T-helper 22 cell (primary cell): ENCODE data around the gene MECP2.
A peak's percentile ranks its signal among the peaks of the same experiment; 100 is the strongest.

Experiments
- DNase-seq: peaks from one replicate; pipeline ENCODE4 v3.0.0-alpha.2; 2020; ENCODE audit warnings: low read depth

The MECP2 gene

GRCh38 chrX:154115750-154116149 lies 18.2 kb upstream of the MECP2 start:
- no peak for DNase-seq

- DNase-seq: no peak
Measured at GRCh38 chrX:154115071-154115470, 17.6 kb upstream of the MECP2 start.

DNA sequence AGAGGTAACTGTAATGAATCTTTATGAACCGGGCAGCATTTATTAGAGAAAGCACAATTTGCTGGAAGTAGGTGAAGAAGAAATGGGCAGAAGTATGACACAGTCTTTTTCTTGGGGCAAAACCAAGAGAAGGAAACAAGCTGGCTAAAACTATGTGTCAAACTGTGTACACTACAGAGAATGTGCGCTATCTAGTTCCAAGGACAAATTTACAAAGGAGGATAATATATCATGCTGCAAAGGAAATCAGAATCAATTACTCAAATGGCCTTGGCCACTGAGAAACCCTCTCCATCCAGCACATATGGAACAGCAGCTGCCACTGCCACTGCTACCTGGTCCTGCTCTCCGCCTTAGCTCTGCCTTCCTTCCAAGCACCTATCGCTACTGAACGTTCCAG lies 17.1 kb upstream of the MECP2 start:
- no peak for DNase-seq

DNA sequence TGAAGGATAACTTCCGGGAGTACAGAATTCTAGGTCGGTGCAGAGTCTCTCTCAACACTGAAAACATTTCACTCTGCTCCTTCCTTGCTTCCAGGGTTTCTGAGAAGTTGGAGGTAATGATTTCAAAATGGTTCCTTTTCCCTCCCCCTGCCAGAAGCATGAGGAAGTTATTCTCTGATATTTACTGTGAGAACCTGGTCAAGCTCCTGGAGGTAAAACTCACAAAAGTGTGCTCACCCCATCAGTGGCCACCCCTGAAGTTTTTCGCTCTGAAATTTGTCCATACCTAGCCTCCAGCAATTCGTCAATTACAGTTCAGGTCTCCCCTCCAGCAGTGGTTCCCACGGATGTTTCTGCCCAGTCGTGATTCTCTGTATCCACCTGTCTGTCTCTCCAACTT lies 16.2 kb upstream of the MECP2 start:
- no peak for DNase-seq

DNA sequence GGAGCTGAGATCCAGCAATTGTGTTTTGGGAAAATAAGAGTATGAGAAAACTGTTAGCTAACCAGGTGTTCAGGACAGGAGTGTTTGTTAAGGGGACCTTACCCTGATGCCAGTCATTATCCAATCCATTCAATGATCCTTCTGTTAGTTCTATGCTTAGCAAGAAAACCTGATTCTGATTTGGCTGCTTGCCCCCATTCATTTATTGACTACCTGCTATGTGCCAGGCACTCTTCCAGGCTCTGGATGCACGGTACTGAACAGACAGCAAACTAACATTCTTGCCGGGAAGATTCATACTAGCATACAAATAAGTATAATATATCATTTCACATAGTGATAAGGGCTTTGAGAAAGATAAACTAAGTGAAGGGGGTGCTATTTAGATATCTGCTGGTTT lies 1.0 kb upstream of the MECP2 start:
- no peak for DNase-seq

- DNase-seq: peak; percentile 60
Measured at GRCh38 chrX:154097003-154097588, 421 bp downstream of the MECP2 start.

- no peak for DNase-seq
Measured at GRCh38 chrX:154096140-154097002, 1.1 kb downstream of the MECP2 start.

DNA sequence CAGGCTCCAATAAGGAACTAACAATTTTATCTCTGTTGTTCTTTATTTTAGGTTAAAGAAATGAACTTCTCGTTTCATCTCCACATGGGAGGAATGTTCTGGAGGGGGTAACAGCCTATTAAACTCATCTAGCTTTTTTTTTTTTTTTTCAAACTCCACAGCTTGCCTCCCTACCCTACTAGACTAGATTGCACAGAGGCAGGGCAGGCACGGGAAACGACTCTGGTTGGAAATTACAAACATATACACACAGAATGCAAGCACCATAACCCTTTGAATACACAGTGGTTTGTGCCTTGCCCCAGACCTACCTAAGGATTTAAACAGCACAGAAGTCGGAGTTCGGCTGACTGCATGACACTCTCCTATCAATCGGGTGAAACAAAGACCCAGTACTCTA lies 2.7 kb downstream of the MECP2 start:
- no peak for DNase-seq

GRCh38 chrX:154093965-154094364 lies 3.6 kb downstream of the MECP2 start:
- no peak for DNase-seq

DNA sequence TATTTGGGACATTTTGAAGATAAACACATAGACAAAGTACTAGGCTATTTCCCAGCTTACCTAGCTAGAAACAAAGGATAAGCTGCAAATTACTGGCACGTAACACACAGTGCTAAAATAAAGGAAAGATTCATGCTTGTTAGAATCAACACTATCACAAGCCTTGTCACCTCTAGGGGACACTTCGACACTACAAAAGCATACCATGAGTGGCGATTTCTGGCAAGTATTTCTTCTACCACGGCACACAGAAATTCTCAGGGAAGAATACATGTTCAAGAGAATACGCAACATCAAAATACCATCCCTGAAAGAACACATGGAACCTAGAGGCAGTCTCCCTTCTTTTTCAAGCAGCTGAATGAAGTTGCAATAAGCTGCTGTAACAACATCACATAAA lies 5.1 kb downstream of the MECP2 start:
- DNase-seq: no peak

DNA sequence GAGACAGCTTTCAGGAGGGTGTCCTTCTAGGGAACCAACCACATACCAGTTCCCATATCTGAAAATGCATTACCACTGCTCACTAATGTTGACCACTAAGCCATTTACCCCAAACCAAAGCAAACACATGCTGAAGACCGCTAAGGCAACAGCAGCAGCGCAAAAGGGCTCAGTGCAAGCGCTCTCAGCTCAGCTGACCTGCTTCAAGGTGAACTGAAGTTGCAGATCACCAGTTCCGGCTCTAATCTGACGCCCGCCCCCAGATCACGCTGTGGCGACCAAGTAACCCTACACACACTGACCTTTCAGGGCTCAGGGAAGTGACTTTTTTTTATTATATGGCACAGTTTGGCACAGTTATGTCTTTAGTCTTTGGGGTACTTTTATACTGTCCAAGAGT lies 5.8 kb downstream of the MECP2 start:
- no peak for DNase-seq

DNA sequence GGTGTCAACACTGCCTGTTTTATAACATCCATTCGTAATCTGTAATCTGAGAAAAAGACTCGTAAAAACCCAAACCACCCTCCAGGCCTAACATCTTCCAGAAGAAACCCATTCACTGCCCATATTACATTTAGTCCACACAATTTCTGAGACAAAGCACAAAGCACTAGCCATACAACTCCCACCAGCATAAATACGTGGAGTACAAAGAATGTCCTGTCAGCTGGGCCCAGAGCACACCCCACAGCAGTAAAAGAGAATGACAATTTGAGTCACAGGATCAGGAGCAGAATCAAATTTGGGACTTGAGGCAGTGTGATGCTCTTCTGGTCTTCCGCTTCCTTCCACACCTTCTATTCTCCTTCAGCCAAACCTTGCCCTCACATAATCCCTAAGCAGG lies 6.8 kb downstream of the MECP2 start:
- DNase-seq: no peak

- no peak for DNase-seq
Measured at GRCh38 chrX:154084449-154085300, 12.8 kb downstream of the MECP2 start.

- DNase-seq: no peak
Measured at GRCh38 chrX:154083126-154083517, 14.4 kb downstream of the MECP2 start.

DNA sequence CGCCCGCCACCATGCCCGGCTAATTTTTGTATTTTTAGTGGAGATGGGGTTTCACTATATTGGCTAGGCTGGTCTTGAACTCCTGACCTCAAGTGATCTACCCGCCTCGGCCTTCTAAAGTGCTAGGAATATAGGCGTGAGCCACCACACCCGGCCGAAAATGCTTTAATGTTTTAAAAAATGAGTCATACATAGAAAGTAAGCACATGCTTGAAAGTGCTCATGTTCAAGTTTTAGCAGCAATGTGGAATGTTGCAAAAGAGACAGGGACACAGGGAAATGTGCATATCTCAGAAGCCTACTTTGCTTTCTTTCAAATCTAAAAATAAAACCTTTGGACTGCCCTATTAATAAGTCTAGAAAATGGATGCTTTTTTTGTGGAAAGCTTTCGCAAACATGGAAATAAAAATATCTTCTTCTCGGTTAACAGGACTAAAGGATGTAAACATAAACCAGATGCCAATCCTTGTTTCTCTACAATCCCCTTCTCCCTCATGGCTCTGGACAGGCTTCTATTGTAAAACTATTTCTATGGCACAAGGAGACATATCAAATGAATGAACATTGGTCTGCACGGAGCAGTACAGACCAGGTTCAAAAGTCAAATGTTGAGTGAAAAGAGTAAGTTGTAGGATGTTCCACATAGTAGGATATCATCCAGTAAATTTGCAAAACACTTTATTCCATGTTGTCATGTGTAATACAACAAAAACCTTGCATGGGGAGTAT lies 15.0 kb downstream of the MECP2 start:
- no peak for DNase-seq

- DNase-seq: no peak
Measured at GRCh38 chrX:154077101-154077500, 20.4 kb downstream of the MECP2 start.

- no peak for DNase-seq
Measured at GRCh38 chrX:154074199-154074598, 23.3 kb downstream of the MECP2 start.

DNA sequence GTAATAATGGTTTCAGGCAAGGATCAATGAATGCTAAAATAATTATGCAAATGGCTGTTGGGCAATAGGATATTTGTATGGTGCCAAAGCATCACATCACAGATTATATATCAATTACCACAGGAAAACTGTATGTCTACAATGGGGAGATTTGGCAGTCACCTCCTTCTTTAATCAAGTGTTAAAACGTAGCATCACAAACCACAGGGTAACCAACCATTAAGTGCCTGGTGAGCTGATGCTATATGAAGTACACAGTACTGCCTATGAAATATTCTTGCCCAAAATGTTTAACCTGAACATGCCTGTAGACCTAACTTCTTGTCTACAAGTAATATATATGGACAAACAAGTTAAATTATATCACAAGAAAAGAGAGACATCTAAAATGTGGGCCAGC lies 25.3 kb downstream of the MECP2 start:
- DNase-seq: no peak

GRCh38 chrX:154068560-154068959 lies 29.0 kb downstream of the MECP2 start:
- DNase-seq: no peak

DNA sequence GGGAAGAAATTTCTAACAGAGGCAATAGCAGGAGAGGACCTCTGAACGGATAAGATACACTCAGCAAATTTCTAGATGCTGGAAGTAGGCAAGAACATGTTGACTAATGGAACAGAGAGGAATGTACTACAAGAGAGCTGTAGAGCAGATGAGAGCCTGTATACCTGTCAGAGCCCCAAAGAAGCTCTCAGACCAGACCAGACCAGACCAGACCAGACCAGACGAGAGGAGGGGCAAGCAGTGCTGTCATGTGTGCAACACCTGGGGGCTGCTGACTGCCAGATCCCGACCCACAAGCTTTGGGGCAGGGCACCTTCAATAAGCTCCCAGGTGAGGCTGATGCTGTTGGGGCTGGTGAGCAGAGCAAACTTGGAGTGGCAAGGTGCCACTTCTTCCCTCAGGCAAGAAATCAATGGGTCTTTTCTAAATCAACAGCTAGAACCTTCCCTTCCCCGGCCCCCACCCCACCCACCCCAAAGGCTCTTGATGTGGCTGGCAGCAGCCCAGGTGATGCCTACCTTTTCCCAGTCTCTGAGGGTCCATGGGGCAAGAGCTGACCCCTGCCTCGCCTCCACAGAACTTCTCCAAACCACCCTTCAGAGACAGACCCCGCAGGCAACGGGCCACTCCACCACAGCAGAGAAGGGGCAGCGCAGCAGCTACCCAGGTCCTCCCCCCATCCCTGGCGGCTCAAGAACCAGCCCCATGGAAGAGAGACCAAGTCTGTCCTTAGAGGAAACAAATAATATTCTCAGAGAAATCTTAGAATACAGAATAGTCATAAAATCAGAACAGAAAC lies 32.7 kb downstream of the MECP2 start:
- no peak for DNase-seq

DNA sequence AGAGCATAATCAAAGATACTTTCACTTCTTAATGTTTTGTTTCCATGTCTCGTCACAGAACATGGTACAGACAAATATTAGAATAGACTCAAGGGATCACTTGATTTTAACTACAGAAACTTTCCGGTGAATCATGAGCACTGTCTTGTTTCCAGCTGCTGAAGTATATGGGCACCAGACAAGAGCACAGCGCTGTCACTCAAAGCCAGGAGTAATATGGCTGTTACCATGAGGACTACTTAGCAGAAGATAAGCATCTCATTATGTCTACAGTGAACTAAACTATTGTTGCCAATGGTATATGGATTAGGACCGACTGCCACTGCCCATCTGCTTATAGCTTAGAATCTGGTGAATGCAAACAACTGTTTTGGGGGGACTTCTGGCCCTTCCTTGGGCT lies 34.3 kb downstream of the MECP2 start:
- DNase-seq: no peak
